LNCAP (cell line): ENCODE results near the gene TMEM184A.

ENCODE experiments used
- TF ChIP-seq, protein P1 (sequence below): fragments of 450-650 bp; IDR thresholded peaks from 2 replicates; pipeline ENCODE4 v1.5.1; 2017; ENCODE audit warnings: mild to moderate bottlenecking

Gene TMEM184A

DNA sequence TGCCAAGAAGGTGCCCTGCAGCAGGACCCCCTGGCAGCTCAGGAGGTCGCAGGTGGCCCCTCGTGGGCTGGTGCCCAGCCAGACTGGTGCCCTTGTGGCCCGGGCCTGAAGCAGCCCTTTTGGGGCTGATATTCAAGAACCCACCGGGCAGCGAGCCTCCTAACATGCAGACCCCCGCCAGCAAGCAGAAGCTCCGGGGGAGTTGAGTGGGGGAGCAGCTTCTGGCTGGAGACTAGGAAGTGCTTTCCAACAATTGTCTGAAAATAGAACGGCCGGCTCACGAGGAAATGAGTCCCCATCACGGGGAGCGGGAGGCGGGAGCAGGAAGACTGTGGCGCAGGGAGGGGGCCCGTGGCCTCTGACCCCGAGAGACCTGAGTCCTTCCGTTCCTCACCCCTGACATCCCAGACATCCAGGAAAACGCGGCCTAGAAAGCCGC, 42.3 kb downstream of the TMEM184A start:
- TF ChIP-seq, protein P1, sequence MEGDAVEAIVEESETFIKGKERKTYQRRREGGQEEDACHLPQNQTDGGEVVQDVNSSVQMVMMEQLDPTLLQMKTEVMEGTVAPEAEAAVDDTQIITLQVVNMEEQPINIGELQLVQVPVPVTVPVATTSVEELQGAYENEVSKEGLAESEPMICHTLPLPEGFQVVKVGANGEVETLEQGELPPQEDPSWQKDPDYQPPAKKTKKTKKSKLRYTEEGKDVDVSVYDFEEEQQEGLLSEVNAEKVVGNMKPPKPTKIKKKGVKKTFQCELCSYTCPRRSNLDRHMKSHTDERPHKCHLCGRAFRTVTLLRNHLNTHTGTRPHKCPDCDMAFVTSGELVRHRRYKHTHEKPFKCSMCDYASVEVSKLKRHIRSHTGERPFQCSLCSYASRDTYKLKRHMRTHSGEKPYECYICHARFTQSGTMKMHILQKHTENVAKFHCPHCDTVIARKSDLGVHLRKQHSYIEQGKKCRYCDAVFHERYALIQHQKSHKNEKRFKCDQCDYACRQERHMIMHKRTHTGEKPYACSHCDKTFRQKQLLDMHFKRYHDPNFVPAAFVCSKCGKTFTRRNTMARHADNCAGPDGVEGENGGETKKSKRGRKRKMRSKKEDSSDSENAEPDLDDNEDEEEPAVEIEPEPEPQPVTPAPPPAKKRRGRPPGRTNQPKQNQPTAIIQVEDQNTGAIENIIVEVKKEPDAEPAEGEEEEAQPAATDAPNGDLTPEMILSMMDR = no peak

DNA sequence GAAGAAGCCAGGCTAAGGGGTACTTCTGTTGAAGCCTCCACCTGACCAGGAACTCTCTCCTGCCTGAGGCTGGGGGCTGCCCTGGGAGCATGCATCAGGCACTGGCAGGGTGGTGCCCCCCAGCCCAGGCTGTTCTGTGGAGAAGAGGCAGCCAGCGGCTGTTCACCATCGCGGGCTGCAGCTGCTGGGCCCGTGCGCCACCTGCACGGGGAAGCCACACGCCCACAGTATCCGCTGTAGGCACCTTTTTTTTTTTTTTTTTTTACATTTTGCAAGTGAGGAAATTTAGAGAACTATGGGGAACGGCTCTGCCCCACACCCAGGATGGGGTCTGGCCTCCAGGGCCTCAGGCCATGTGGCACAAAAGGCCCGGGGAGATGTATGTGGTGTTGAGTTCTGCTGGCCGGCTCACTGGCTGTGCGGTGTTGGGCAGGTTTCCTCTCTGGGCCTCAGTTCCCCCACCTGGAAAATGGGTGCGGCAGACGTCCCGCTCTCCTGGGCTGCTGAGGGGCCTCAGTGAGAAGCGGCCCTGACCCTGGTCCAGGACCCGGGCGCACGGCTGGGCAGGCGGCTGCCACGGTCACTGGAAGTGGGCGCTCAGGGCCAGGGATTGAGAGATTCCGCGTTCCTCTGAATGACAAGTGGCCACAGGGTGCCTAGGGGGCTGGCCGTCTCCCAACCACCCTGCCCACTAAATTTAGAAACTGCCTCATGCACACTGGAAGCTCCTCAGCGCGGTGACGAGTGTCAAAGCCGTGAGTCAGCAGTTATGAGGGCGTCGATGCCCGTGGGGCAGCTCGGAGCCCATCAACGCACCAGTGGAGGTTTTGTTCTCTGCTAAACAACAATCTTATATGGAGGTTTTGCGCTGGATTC, 43.0 kb downstream of the TMEM184A start:
- TF ChIP-seq, protein P1 = no peak

DNA sequence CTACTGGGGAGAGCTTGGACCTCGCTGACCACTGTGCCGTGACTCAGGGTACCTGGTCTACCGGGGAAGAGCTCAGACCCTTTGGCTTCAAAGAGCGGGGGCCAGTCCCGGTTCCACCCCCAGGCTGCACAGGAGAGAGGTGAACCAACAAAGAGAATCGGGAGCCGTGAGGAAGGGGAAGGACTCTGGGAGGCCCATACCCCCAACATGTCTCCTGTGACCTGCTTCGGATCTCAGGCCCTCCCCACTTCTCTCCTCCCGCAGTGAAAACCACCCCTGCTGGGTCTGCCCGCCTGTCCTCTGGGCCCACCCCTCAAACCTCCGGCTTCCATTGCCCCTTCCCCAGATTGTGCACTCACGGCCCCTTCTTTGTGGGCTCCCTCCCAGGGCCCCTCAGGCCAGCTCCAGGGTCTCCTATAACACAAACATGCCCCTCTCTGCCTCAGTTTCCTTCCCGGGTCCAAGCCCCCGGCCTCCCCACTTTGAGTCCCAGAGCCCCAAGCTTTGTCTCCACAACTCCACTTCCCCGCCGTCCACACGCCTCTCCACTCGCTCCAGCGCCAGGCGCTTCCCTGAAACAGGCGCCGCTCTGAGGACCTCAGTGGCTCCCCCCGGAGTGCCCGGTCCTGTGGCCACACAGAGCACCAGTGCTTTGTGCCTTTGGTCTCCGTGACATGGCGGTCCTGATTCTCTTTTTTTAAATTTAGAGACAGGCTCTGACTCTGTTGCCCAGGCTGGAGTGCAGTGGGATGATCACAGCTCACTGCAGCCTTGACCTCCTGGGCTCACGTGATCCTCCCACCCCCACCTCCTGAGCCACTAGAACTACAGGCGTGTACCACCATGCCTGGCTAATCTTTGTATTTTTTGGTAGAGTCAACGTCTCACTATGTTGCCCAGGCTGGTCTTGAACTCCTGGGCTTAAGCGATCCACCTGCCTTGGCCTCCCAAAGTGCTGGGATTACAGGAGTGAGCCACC, 44.3 kb downstream of the TMEM184A start:
- TF ChIP-seq, protein P1 = no peak

DNA sequence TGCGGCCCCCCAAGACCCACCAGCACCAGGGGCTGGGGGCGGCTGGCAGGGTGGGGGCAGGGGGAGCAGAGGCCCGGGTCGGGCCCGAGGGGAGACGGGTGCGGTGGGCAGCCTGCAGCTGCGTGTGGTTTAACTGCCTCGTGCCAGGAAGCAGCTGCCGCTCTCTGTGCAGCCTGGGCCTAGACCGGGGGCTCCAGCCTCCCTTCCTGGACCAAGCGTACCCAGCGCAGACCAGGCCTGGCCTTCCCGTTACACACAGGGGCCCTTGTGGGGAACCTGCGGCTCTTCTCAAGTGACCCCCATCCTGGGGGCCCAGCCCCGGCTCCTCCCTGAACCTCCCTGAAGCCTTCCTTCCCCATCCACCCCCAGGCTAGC, 45.2 kb downstream of the TMEM184A start:
- TF ChIP-seq, protein P1 = no peak

DNA sequence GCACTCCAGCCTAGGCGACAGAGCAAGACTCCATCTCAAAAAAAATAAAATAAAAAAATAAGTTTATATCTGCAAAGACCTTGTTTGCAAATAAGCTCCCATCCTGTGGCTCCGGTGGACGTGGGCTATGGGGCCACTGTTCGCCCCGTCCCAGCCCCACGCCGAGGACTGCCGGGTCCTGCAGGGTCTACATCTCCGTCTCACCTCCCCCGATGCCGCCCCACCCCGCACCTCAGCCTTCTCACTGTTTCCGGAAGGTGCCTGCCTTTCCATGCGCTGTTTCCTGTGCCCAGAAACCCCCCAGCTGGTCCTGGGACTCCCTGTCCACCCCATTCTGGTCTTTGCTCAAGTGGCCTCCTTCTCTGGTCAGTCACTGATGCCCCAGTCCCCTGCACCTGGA, 46.8 kb downstream of the TMEM184A start:
- TF ChIP-seq, protein P1 = no peak

DNA sequence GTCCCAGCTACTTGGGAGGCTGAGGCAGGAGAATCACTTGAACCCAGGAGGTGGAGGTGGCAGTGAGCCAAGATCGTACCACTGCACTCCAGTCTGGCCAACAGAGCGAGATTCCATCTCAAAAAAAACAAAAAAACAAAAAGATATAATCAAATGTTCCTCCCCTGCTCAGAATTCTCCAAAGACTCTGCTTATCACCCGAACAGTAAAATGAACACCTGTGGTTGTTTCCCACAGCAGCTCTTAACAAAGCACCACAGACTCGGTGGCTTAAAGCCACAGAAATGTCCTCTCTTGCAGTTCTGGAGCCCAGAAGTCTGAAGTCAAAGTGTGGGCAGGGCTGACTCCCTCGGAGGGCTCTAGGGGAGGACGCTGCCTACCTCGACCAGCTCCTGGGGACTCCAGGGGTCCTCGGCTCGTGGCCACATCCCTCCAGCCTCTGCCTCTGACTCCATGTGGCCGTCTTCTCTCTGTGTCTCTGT, 47.7 kb downstream of the TMEM184A start:
- TF ChIP-seq, protein P1 = no peak

DNA sequence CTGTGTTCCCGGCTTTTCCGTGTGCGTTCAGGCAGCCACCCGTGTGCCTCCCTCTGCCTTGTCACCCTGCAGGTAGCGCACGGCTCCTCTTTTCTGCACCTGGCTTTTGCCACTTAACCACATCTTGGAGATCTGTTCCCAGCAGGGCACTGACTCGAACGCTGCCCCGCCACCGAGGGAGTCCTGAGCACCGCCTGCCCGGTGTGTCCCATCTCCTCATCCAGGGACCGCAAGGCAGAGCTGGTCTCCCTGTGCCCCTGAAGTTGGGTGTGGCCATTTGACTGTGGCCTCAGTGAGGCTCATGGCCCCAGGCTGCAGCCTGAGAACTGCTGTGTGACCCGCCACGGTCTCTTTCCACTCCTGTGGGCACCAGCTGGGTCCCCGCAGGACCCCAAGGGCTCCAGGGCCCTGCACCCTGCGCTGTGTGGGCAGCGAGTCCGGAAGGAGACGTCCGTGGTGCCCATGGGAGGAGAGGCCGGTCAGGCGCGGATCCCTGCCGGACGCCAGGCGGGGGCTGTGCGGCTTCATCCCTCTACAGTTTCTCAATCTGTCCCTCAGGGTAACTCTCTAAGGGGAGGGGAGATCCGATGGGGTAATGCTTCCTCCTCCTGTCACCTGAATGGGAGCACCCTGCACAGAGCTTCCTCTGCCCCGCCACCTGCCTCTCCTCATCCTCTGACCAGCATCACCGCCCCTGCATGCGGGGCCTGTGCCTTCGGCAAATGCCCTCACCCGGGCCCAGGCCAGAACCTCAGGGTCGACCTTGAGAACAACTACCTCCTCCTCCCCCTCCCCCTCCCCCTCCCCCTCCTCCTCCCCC, 50.1 kb downstream of the TMEM184A start:
- TF ChIP-seq, protein P1 = no peak
